Measurements from ENCODE around the gene STK39.

The STK39 gene

GRCh38 chr2:168207851-168208250 lies 39.5 kb downstream of the STK39 start:
- DNase-seq: no peak

- no peak for DNase-seq
Measured at GRCh38 chr2:168203762-168204693, 43.4 kb downstream of the STK39 start.

- no peak for DNase-seq
Measured at GRCh38 chr2:168201584-168202116, 45.7 kb downstream of the STK39 start.

- DNase-seq: no peak
Measured at GRCh38 chr2:168200930-168201583, 46.3 kb downstream of the STK39 start.

GRCh38 chr2:168198476-168199207 lies 48.8 kb downstream of the STK39 start:
- DNase-seq: no peak

- no peak for DNase-seq
Measured at GRCh38 chr2:168196764-168197180, 50.6 kb downstream of the STK39 start.

GRCh38 chr2:168194784-168195522 lies 52.4 kb downstream of the STK39 start:
- DNase-seq: no peak

- no peak for DNase-seq
Measured at GRCh38 chr2:168192839-168193616, 54.4 kb downstream of the STK39 start.

- DNase-seq: no peak
Measured at GRCh38 chr2:168191955-168192785, 55.2 kb downstream of the STK39 start.

GRCh38 chr2:168190590-168191336 lies 56.6 kb downstream of the STK39 start:
- DNase-seq: no peak

GRCh38 chr2:168189835-168190569 lies 57.4 kb downstream of the STK39 start:
- DNase-seq: no peak

- no peak for DNase-seq
Measured at GRCh38 chr2:168188002-168188401, 59.4 kb downstream of the STK39 start.

GRCh38 chr2:168186452-168186851 lies 60.9 kb downstream of the STK39 start:
- no peak for DNase-seq

- DNase-seq: no peak
Measured at GRCh38 chr2:168185583-168186274, 61.7 kb downstream of the STK39 start.

- no peak for DNase-seq
Measured at GRCh38 chr2:168184681-168185513, 62.5 kb downstream of the STK39 start.

- DNase-seq: no peak
Measured at GRCh38 chr2:168183308-168183997, 63.9 kb downstream of the STK39 start.
